Measurements from ENCODE around the gene EXOC6B.

- TF ChIP-seq POLR2A (IDR thresholded peaks at IDR 0.05): no peak
- no peak for TF ChIP-seq EP300 (IDR thresholded peaks at IDR 0.05; ENCODE audit: low read depth)
These were observed 160.4 kb downstream of the EXOC6B start for GRCh38 chr2:72665448-72665847.
